Measurements from ENCODE around the gene BANF1.

Gene BANF1

DNA sequence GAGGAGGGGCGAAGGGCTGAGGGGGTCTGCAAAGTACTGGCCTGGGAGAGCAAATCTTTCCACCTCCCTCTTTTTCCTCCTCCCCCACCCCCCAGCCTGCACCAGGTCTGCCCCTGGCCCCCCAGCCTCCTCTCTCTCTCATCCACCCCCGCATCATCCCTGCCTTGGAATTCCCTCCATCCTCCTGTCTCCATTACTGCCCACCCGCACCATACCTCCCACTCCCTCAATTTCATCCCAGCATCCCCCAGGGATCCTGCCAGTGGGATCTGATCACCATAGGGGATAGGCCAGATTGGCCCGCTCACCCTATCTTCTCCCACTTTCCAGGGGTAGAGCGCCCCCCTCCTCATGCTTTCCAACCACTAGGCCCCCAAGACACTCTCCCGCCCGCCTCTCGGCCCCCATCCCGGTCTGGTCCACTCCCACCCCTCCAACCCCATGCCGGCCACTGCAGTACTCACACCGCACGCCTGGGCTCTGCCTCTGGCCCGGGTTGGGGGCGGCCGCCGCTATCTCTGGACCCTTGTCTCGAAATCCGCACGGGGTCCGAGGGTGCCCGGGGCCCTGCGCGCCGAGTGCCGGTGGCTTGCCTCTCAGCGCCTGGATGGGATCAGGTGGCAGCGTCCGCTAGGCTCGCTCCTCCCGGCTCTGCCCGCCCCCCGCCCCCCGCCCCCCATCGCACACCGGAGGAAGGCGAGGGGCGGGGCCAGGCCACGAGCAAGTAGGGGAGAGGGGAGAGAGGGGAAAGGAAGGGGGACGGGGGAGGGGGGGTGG, 46.4 kb downstream of the BANF1 start, which contains the start of gene GAL3ST3:
GAL3ST3 (minus strand) TSS at position 615 of the 777 bp plus-strand sequence. CDS start 3,746 bp downstream, outside the sequence.
- Histone ChIP-seq H3K4me3 (ENCODE audit: low read depth, low read length, poor library complexity, severe bottlenecking) (no peak within 1 kb of the TSS), H3K36me3 (ENCODE audit: insufficient read depth, low read length) (peaks cover 5% of the 10 kb centered on the region; the same call in 1 of the 2 replicates), H2AFZ (ENCODE audit: low read length) (no peak within 1 kb of the TSS), H3K27ac (ENCODE audit: low read depth, low read length, poor library complexity, severe bottlenecking) (no peak within 1 kb of the TSS), H3K9me3 (ENCODE audit: low read length) (no peaks in the 10 kb centered on the region), H3K79me2 (ENCODE audit: insufficient read depth, low read length) (peaks cover 15% of the 10 kb centered on the region), H3K9me2 (ENCODE audit: low read depth, low read length) (no peaks in the 10 kb centered on the region), H3K9ac (ENCODE audit: low read length) (no peak within 1 kb of the TSS), H3K27me3 (ENCODE audit: insufficient read depth, low read length) (peaks cover 5% of the 10 kb centered on the region; the same call in 1 of the 2 replicates), H4K20me1 (ENCODE audit: insufficient read depth, low read length) (no peaks in the 10 kb centered on the region), H3K4me1 (ENCODE audit: insufficient read depth, low read length, severe bottlenecking) (peaks cover 35% of the 10 kb centered on the region), H3F3A (ENCODE audit: insufficient read depth, low read length) (no peaks in the 10 kb centered on the region), H3K4me2 (ENCODE audit: low read length) (no peak within 1 kb of the TSS; the same call in 1 of the 2 replicates)
- TF ChIP-seq EZH2 (IDR thresholded peaks at IDR 0.05; ENCODE audit: borderline replicate concordance, low read length): no peak
- TF ChIP-seq, protein P1, sequence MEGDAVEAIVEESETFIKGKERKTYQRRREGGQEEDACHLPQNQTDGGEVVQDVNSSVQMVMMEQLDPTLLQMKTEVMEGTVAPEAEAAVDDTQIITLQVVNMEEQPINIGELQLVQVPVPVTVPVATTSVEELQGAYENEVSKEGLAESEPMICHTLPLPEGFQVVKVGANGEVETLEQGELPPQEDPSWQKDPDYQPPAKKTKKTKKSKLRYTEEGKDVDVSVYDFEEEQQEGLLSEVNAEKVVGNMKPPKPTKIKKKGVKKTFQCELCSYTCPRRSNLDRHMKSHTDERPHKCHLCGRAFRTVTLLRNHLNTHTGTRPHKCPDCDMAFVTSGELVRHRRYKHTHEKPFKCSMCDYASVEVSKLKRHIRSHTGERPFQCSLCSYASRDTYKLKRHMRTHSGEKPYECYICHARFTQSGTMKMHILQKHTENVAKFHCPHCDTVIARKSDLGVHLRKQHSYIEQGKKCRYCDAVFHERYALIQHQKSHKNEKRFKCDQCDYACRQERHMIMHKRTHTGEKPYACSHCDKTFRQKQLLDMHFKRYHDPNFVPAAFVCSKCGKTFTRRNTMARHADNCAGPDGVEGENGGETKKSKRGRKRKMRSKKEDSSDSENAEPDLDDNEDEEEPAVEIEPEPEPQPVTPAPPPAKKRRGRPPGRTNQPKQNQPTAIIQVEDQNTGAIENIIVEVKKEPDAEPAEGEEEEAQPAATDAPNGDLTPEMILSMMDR (IDR thresholded peaks at IDR 0.05; ENCODE audit: low read length): no peak

DNA sequence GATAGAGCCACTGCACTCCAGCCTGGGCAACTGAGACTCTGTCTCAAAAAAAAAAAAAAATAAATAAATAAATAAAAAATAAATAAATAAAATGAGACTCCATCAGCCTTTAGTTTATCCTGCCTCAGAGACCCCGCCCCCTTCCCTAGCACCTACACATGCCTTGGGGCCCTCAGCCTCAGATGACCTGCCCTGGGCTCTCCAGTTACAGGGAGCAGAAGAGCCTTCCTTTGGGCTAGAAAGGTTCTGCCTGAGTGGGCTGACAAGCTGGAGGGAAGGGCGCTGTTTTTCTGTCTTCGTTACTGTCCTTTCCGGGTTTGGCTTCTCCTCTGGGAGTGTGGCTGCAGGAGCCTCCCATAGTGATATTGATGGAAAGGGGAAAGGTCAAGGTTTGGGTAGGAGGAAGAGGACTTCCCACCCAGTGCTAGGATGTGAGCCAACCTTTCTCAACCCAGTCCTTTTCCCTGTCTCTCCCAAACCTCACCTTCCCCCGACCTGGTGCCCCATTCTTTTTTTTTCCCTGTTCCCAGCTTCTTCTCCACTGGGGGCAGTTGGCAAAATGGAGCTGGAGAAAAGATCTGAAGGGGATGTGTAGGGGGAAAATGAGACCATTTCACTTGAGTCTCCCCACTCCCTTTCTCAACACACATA, 48.4 kb downstream of the BANF1 start:
- Histone ChIP-seq H3K4me3 (ENCODE audit: low read depth, low read length, poor library complexity, severe bottlenecking) (peak overlapping the region; percentile 91), H2AFZ (ENCODE audit: low read length) (no peak overlapping the region), H3K27ac (ENCODE audit: low read depth, low read length, poor library complexity, severe bottlenecking) (no peak overlapping the region)

DNA sequence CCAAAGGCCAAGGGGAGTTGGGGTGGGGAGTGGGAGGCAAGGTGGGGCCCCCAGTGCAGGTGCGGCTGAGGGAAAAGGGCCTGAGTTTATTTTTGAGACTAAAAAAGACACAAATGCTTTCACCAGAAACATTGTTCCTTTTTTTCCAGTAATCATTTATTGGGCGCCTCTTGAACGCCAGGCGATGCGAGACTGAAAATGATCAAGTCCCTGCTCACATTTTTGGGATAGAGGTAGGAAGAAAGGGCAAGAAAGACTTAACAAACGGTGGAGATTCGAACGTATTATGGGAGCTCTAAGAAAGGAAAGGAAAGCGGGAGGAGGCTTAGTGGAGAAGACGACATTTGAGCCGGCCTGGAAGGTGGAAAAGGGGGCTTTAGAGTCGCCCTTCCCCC, 49.1 kb downstream of the BANF1 start:
- Histone ChIP-seq H3K9ac (ENCODE audit: low read length) (peak overlapping the region; percentile 73), H3K79me2 (ENCODE audit: insufficient read depth, low read length) (peaks cover 16% of the 10 kb centered on the region), H3K27me3 (ENCODE audit: insufficient read depth, low read length) (no peaks in the 10 kb centered on the region), H4K20me1 (ENCODE audit: insufficient read depth, low read length) (no peaks in the 10 kb centered on the region), H3K9me2 (ENCODE audit: low read depth, low read length) (no peaks in the 10 kb centered on the region), H3K9me3 (ENCODE audit: low read length) (no peaks in the 10 kb centered on the region), H2AFZ (ENCODE audit: low read length) (no peak overlapping the region), H3K36me3 (ENCODE audit: insufficient read depth, low read length) (peaks cover 29% of the 10 kb centered on the region), H3F3A (ENCODE audit: insufficient read depth, low read length) (no peaks in the 10 kb centered on the region), H3K4me1 (ENCODE audit: insufficient read depth, low read length, severe bottlenecking) (peaks cover 25% of the 10 kb centered on the region), H3K4me3 (ENCODE audit: low read depth, low read length, poor library complexity, severe bottlenecking) (peak overlapping the region; percentile 91), H3K27ac (ENCODE audit: low read depth, low read length, poor library complexity, severe bottlenecking) (peak overlapping the region; percentile 27), H3K4me2 (ENCODE audit: low read length) (peak overlapping the region; percentile 88)
- TF ChIP-seq EZH2 (IDR thresholded peaks at IDR 0.05; ENCODE audit: borderline replicate concordance, low read length): no peak
- TF ChIP-seq, protein P1 (IDR thresholded peaks at IDR 0.05; ENCODE audit: low read length): no peak

More for the DNA sequence above, 48.4 kb downstream of the BANF1 start:
- peak overlapping the region; percentile 88; the same call in 1 of the 2 replicates for H3K4me2 ChIP-seq (ENCODE audit: low read length)
- H3K9me2 ChIP-seq (ENCODE audit: low read depth, low read length): no peaks in the 10 kb centered on the region
- peaks cover 25% of the 10 kb centered on the region for H3K4me1 ChIP-seq (ENCODE audit: insufficient read depth, low read length, severe bottlenecking)
- peaks cover 16% of the 10 kb centered on the region for H3K79me2 ChIP-seq (ENCODE audit: insufficient read depth, low read length)
- TF ChIP-seq EZH2 (IDR thresholded peaks at IDR 0.05; ENCODE audit: borderline replicate concordance, low read length): no peak
- TF ChIP-seq, protein P1 (IDR thresholded peaks at IDR 0.05; ENCODE audit: low read length): no peak
- peak overlapping the region; percentile 73; the same call in 1 of the 2 replicates for H3K9ac ChIP-seq (ENCODE audit: low read length)
- H4K20me1 ChIP-seq (ENCODE audit: insufficient read depth, low read length): no peaks in the 10 kb centered on the region
- H3K36me3 ChIP-seq (ENCODE audit: insufficient read depth, low read length): peaks cover 22% of the 10 kb centered on the region
- H3F3A ChIP-seq (ENCODE audit: insufficient read depth, low read length): no peaks in the 10 kb centered on the region
- no peaks in the 10 kb centered on the region for H3K9me3 ChIP-seq (ENCODE audit: low read length)
- peaks cover 5% of the 10 kb centered on the region; the same call in 1 of the 2 replicates for H3K27me3 ChIP-seq (ENCODE audit: insufficient read depth, low read length)

Data from OCI-LY1 (cell line).